Skeletal muscle tissue (tissue), 4 donors: ENCODE measurements around the gene GCDH. TPM values are rescaled to one million over a fixed set of nuclear protein-coding genes. Genes with fewer than 3 reads are reported as not detected.
"Not testable (repeated sequence)": the region's sequence is repeated elsewhere in the genome, so short reads cannot be mapped to it uniquely, and the experiment has no call there.

Experiments
- H3K27ac ChIP-seq: one replicate; pipeline ENCODE4 v1.7.0; 2013; ENCODE audit warnings: mild to moderate bottlenecking, low read depth, low read length, inconsistent platforms
- H3K27me3 ChIP-seq, 3 donors: one replicate each; pipeline ENCODE4 v1.7.0; 2013; ENCODE audit warnings: low read length in 3 of 3; ENCODE audit not compliant: control insufficient read depth in 3 of 3, insufficient read depth in 3 of 3
- H3K36me3 ChIP-seq, 3 donors: one replicate each; pipeline ENCODE4 v1.7.0; 2013; ENCODE audit warnings: low read length in 3 of 3; ENCODE audit not compliant: control insufficient read depth in 3 of 3, insufficient read depth in 3 of 3
- H3K4me1 ChIP-seq, 3 donors: one replicate each; pipeline ENCODE4 v1.7.0; 2013; ENCODE audit warnings: low read length in 3 of 3, mild to moderate bottlenecking in 3 of 3; ENCODE audit not compliant: control insufficient read depth in 3 of 3, insufficient read depth in 3 of 3
- H3K4me3 ChIP-seq, 3 donors: one replicate each; pipeline ENCODE4 v1.7.0; 2013; ENCODE audit warnings: low read length in 3 of 3
- H3K9ac ChIP-seq, 3 donors: one replicate each; pipeline ENCODE4 v1.7.0; 2013; ENCODE audit warnings: low read length in 3 of 3, mild to moderate bottlenecking in 3 of 3, moderate library complexity in 2 of 3, low read depth in 1 of 3
- H3K9me3 ChIP-seq, 3 donors: one replicate each; pipeline ENCODE4 v1.7.0; 2013; ENCODE audit warnings: low read length in 3 of 3; ENCODE audit not compliant: control insufficient read depth in 3 of 3
- total RNA-seq: library from RNA; depleted of rRNA; stranded (reverse); fragments of >200 nt; gene quantifications from one replicate; pipeline ENCODE4 v1.2.3, GENCODE V29; 2014
- donor health status: Osteomylitis.

The GCDH gene
- total RNA-seq, 1 donor from 2014 or later: 39.7 TPM

- no peak overlapping the region for H3K27ac ChIP-seq
- no peaks in the 10 kb centered on the region for H3K9me3 ChIP-seq
- peak overlapping the region in 1 of 3 donors; percentile 8 for H3K9ac ChIP-seq
- peaks cover 7 to 11% (median 7%) of the 10 kb centered on the region in 3 donors for H3K4me1 ChIP-seq
- no peak overlapping the region for H3K4me3 ChIP-seq
- peaks cover 45 to 57% (median 50%) of the 10 kb centered on the region in 3 donors for H3K36me3 ChIP-seq
- H3K27me3 ChIP-seq: no peaks in the 10 kb centered on the region
Measured at GRCh38 chr19:12896460-12896859, 5.5 kb downstream of the GCDH start.

- Histone ChIP-seq H3K4me1 (no peaks in the 10 kb centered on the region), H3K9me3 (no peaks in the 10 kb centered on the region), H3K27me3 (no peaks in the 10 kb centered on the region), H3K36me3 (peaks cover 28 to 39% (median 33%) of the 10 kb centered on the region in 3 donors), H3K4me3 (no peak overlapping the region), H3K9ac (no peak overlapping the region), H3K27ac (no peak overlapping the region)
Measured at GRCh38 chr19:12899891-12900518, 9.0 kb downstream of the GCDH start.

- no peak overlapping the region for H3K27ac ChIP-seq
- H3K4me1 ChIP-seq: peaks cover 0 to 1% (median under 1%) of the 10 kb centered on the region in 3 donors
- no peaks in the 10 kb centered on the region for H3K36me3 ChIP-seq
- no peak overlapping the region for H3K9ac ChIP-seq
- no peaks in the 10 kb centered on the region for H3K27me3 ChIP-seq
- no peaks in the 10 kb centered on the region for H3K9me3 ChIP-seq
- H3K4me3 ChIP-seq: no peak overlapping the region
Measured at GRCh38 chr19:12907166-12907565, 16.2 kb downstream of the GCDH start.

- no peak overlapping the region for H3K27ac ChIP-seq
- H3K4me3 ChIP-seq: peak overlapping the region; percentile 16 to 63 (median 41)
Measured at GRCh38 chr19:12912571-12912970, 21.6 kb downstream of the GCDH start.

DNA sequence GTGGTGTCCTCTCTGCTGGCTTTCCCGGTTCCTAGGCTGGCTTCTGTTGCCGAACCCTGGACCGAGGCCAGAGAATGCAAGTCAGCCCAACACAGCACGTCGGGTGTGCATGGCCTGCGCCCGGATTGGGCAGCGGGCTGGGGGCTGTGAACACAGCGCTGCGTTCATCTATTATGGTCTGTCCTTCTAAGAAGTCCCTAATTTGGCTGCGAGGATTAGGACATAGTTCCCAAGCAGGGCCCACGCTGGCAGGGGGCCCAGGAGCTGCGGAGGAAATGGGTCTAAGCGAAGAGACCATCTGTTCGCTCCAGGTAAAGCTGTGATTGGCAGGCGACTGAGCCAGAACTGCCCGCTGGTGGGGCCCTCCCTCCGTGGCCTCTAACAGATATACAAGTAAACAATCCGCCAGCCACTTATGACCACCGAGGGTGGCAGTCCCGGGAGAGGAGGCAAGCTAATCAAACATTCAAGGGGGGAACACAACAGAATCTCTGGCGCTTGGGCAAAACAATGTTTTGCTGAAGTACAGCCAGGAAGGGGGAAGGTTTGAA, 22.1 kb downstream of the GCDH start:
- no peaks in the 10 kb centered on the region for H3K27me3 ChIP-seq
- H3K9ac ChIP-seq: peak overlapping the region; percentile 28 to 78 (median 57)
- peaks cover 13 to 17% (median 16%) of the 10 kb centered on the region in 3 donors for H3K4me1 ChIP-seq
- peak overlapping the region; percentile 16 to 63 (median 41) for H3K4me3 ChIP-seq
- H3K36me3 ChIP-seq: no peaks in the 10 kb centered on the region
- no peaks in the 10 kb centered on the region for H3K9me3 ChIP-seq
- peak overlapping the region; percentile 9 for H3K27ac ChIP-seq

More at GRCh38 chr19:12912571-12912970, 21.6 kb downstream of the GCDH start:
- no peaks in the 10 kb centered on the region for H3K9me3 ChIP-seq
- peaks cover 13 to 17% (median 16%) of the 10 kb centered on the region in 3 donors for H3K4me1 ChIP-seq
- H3K9ac ChIP-seq: peak overlapping the region; percentile 28 to 78 (median 57)
- H3K27me3 ChIP-seq: no peaks in the 10 kb centered on the region
- no peaks in the 10 kb centered on the region for H3K36me3 ChIP-seq

- Histone ChIP-seq H3K27ac (peak overlapping the region; percentile 9), H3K36me3 (no peaks in the 10 kb centered on the region), H3K9ac (peak overlapping the region in 1 of 3 donors; percentile 78), H3K9me3 (no peaks in the 10 kb centered on the region), H3K27me3 (no peaks in the 10 kb centered on the region), H3K4me1 (peaks cover 16 to 20% (median 20%) of the 10 kb centered on the region in 3 donors), H3K4me3 (no peak overlapping the region)
Measured at GRCh38 chr19:12913851-12914690, 23.1 kb downstream of the GCDH start.

GRCh38 chr19:12915860-12916259, 24.9 kb downstream of the GCDH start:
- not testable (repeated sequence) for H3K9ac ChIP-seq, H3K27me3 ChIP-seq, H3K9me3 ChIP-seq, H3K27ac ChIP-seq, H3K36me3 ChIP-seq, H3K4me3 ChIP-seq
- peaks cover 16 to 20% (median 20%) of the 10 kb centered on the region in 3 donors for H3K4me1 ChIP-seq

- Histone ChIP-seq H3K4me3 (no peak overlapping the region), H3K9ac (no peak overlapping the region), H3K9me3 (no peaks in the 10 kb centered on the region), H3K4me1 (peaks cover 7 to 9% (median 8%) of the 10 kb centered on the region in 3 donors), H3K27ac (no peak overlapping the region), H3K27me3 (no peaks in the 10 kb centered on the region), H3K36me3 (peaks cover 10 to 11% (median 10%) of the 10 kb centered on the region in 3 donors)
Measured at GRCh38 chr19:12918253-12918652, 27.3 kb downstream of the GCDH start.

GRCh38 chr19:12921047-12921446, 30.1 kb downstream of the GCDH start:
- peaks cover 30 to 36% (median 30%) of the 10 kb centered on the region in 3 donors for H3K36me3 ChIP-seq
- peaks cover 3 to 4% (median 3%) of the 10 kb centered on the region in 3 donors for H3K4me1 ChIP-seq
- H3K4me3 ChIP-seq: no peak overlapping the region
- H3K27ac ChIP-seq: no peak overlapping the region
- no peaks in the 10 kb centered on the region for H3K27me3 ChIP-seq
- H3K9me3 ChIP-seq: no peaks in the 10 kb centered on the region
- no peak overlapping the region for H3K9ac ChIP-seq
